GM23248 (cell line): Measurements from ENCODE around the gene MPZL1. TPM values are rescaled to one million over a fixed set of nuclear protein-coding genes. Genes with fewer than 3 reads are reported as not detected.

Source experiments
- DNase-seq: peaks from one replicate; pipeline ENCODE4 v3.0.0-alpha.2; 2015
- H2AFZ ChIP-seq: fragments of 200-600 bp; sonication (generic); 2 replicates; pipeline ENCODE4 v1.6.1; 2016; ENCODE audit warnings: antibody characterized with exemption
- H3F3A ChIP-seq: fragments of 200-600 bp; sonication (generic); 2 replicates; pipeline ENCODE4 v1.6.1; 2016; ENCODE audit warnings: mild to moderate bottlenecking, antibody characterized with exemption, mixed run types; ENCODE audit not compliant: insufficient read depth
- H3K27ac ChIP-seq: fragments of 200-600 bp; sonication (generic); 2 replicates; pipeline ENCODE4 v1.5.1; 2016; ENCODE audit warnings: mild to moderate bottlenecking
- H3K27me3 ChIP-seq: fragments of 200-600 bp; sonication (generic); replicated peaks from 2 replicates; pipeline ENCODE4 v1.6.1; 2016; ENCODE audit warnings: mild to moderate bottlenecking; ENCODE audit not compliant: insufficient read depth
- H3K36me3 ChIP-seq: fragments of 200-600 bp; sonication (generic); 2 replicates; pipeline ENCODE4 v1.6.1; 2016; ENCODE audit warnings: low read depth, mild to moderate bottlenecking
- H3K4me1 ChIP-seq: fragments of 200-600 bp; sonication (generic); 2 replicates; pipeline ENCODE4 v1.6.1; 2016; ENCODE audit warnings: mild to moderate bottlenecking; ENCODE audit not compliant: insufficient read depth
- H3K4me2 ChIP-seq: fragments of 200-600 bp; sonication (generic); one replicate; pipeline ENCODE4 v1.6.1; 2016; ENCODE audit warnings: mild to moderate bottlenecking; ENCODE audit not compliant: unreplicated experiment
- H3K4me3 ChIP-seq: fragments of 200-600 bp; sonication (generic); 2 replicates; pipeline ENCODE4 v1.5.1; 2016; ENCODE audit warnings: mild to moderate bottlenecking
- H3K79me2 ChIP-seq: fragments of 200-600 bp; sonication (generic); 2 replicates; pipeline ENCODE4 v1.6.1; 2016; ENCODE audit warnings: mild to moderate bottlenecking; ENCODE audit not compliant: insufficient read depth
- H3K9ac ChIP-seq: fragments of 200-600 bp; sonication (generic); 2 replicates; pipeline ENCODE4 v1.6.1; 2016; ENCODE audit warnings: mild to moderate bottlenecking
- H3K9me2 ChIP-seq: fragments of 200-600 bp; sonication (generic); 2 replicates; pipeline ENCODE4 v1.6.1; 2016; ENCODE audit warnings: mixed run types, mild to moderate bottlenecking, moderate library complexity; ENCODE audit not compliant: insufficient read depth
- H3K9me3 ChIP-seq: fragments of 200-600 bp; sonication (generic); one replicate; pipeline ENCODE4 v1.6.1; 2017; ENCODE audit warnings: low read depth
- H4K20me1 ChIP-seq: fragments of 200-600 bp; sonication (generic); 2 replicates; pipeline ENCODE4 v1.6.0; 2016; ENCODE audit not compliant: insufficient read depth
- EZH2 ChIP-seq: fragments of 200-600 bp; sonication (generic); IDR thresholded peaks from 2 replicates; pipeline ENCODE4 v1.6.1; 2018; ENCODE audit warnings: antibody characterized with exemption, mild to moderate bottlenecking; ENCODE audit not compliant: insufficient read depth, poor library complexity, severe bottlenecking
- EZH2phosphoT487 ChIP-seq: fragments of 200-600 bp; sonication (generic); IDR thresholded peaks from 2 replicates; pipeline ENCODE4 v1.6.1; 2018; ENCODE audit warnings: antibody characterized with exemption, moderate library complexity, mild to moderate bottlenecking, low read depth; ENCODE audit not compliant: insufficient read depth
- WGBS, 2 experiments: methylation state at CpG; one replicate each; pipeline ENCODE4 v1.1.6; 2015 to 2017; ENCODE audit warnings: low lambda C conversion rate in 2 of 2, low coverage in 1 of 2; ENCODE audit errors: missing lambda C conversion rate in 2 of 2; 5-methylcytosine and 5-hydroxymethylcytosine counted together
- in situ Hi-C: fragments of 300-500 bp; cut with MboI; formaldehyde crosslinking; loops from 2 replicates; pipeline ENCODE4 v1.15.0; 2020
- polyA plus RNA-seq: library from polyadenylated mRNA; unstranded; fragments of >200 nt; fragmentation: Nextera tagmentation; extraction: Ambion mirVana; gene quantifications from 2 replicates; pipeline ENCODE4 v1.2.1, GENCODE V29; 2016
- total RNA-seq: library from RNA; depleted of rRNA; stranded (reverse); fragments of >200 nt; shearing (Covaris generic); gene quantifications from 2 replicates; pipeline ENCODE4 v1.2.3, GENCODE V29; 2014

The MPZL1 gene
- total and polyA plus RNA-seq, 2 experiments from 2014 or later: 144 to 284 TPM

GRCh38 chr1:167679714-167680113 is 42.1 kb upstream of the MPZL1 start:
- Histone ChIP-seq H3K4me2 (no peak overlapping the region), H3K27me3 (no peaks in the 10 kb centered on the region), H3K4me3 (no peak overlapping the region), H3K36me3 (no peaks in the 10 kb centered on the region), H3K4me1 (no peaks in the 10 kb centered on the region), H3K27ac (no peak overlapping the region), H3K9ac (no peak overlapping the region), H3K9me2 (no peaks in the 10 kb centered on the region), H3K79me2 (no peaks in the 10 kb centered on the region), H3K9me3 (no peaks in the 10 kb centered on the region), H4K20me1 (no peaks in the 10 kb centered on the region), H3F3A (no peaks in the 10 kb centered on the region), H2AFZ (no peak overlapping the region)
- TF ChIP-seq EZH2 (no peak), EZH2phosphoT487 (no peak)
- DNase-seq: no peak
- in situ Hi-C loops: loop anchor here (25.0 kb wide), 3 partner anchors 92 to 592 kb away; partner anchors contain the start of genes GPA33 and STYXL2
- WGBS, 2 experiments: 92 to 93% methylated on average over 6 of the region's 6 CpGs

GRCh38 chr1:167681024-167681423 is 40.8 kb upstream of the MPZL1 start:
- no peak for TF ChIP-seq EZH2phosphoT487
- no peak for TF ChIP-seq EZH2
- H4K20me1 ChIP-seq: no peaks in the 10 kb centered on the region
- no peaks in the 10 kb centered on the region for H3K9me3 ChIP-seq
- no peak overlapping the region for H3K9ac ChIP-seq
- H3K27ac ChIP-seq: no peak overlapping the region
- H3K4me2 ChIP-seq: no peak overlapping the region
- in situ Hi-C loops: loop anchor here (25.0 kb wide), 3 partner anchors 94 to 594 kb away; partner anchors contain the start of genes GPA33 and STYXL2
- no peaks in the 10 kb centered on the region for H3K79me2 ChIP-seq
- no peaks in the 10 kb centered on the region for H3K9me2 ChIP-seq
- H3K4me3 ChIP-seq: no peak overlapping the region
- no peaks in the 10 kb centered on the region for H3K36me3 ChIP-seq
- no peak overlapping the region for H2AFZ ChIP-seq
- no peak for DNase-seq
- WGBS, 2 experiments: 44 to 51% methylated on average over 3 of the region's 3 CpGs
- H3K4me1 ChIP-seq: no peaks in the 10 kb centered on the region
- no peaks in the 10 kb centered on the region for H3K27me3 ChIP-seq
- H3F3A ChIP-seq: no peaks in the 10 kb centered on the region

DNA sequence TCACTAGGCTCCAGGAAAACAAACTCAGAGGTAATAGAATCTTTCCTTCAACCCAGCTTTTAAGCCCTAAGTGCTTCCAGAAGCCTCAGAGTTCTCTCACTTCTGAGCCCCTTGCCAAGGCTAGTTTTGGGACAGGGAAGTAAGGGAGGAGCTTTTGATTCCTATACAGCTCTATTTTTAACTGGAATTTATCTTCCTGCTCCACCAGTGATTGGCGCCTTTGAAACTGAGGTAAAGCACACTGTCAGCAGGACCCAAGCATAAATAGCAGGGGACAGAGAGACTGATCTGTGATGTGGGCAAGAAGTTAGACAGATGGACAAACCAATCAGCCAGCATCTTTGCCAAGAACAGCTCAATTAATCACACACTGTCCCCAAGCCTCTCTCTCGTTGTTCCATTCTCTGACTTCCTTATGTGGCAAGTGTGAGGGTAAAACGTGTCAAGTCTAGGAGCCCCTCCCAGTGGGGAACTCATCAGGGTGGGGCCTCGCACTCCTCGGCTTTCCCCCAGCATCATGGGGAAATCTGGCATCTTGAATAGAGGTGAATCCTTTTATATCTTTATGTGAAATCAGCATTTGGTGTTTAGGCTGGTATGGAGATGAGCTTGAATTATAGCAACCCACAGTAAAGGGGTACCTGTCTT is 40.2 kb upstream of the MPZL1 start:
- H3K9me2 ChIP-seq: no peaks in the 10 kb centered on the region
- H4K20me1 ChIP-seq: no peaks in the 10 kb centered on the region
- H3K4me3 ChIP-seq: no peak overlapping the region
- no peak overlapping the region for H3K9ac ChIP-seq
- WGBS, 2 experiments: 25 to 38% methylated on average over 5 of the region's 5 CpGs
- H3K27me3 ChIP-seq: no peaks in the 10 kb centered on the region
- in situ Hi-C loops: loop anchor here (25.0 kb wide), 3 partner anchors 94 to 594 kb away; partner anchors contain the start of genes GPA33 and STYXL2
- H3K4me1 ChIP-seq: no peaks in the 10 kb centered on the region
- no peaks in the 10 kb centered on the region for H3K9me3 ChIP-seq
- H3K4me2 ChIP-seq: no peak overlapping the region
- no peaks in the 10 kb centered on the region for H3F3A ChIP-seq
- H3K79me2 ChIP-seq: no peaks in the 10 kb centered on the region
- DNase-seq: no peak
- H3K36me3 ChIP-seq: no peaks in the 10 kb centered on the region
- H2AFZ ChIP-seq: no peak overlapping the region
- TF ChIP-seq EZH2 (no peak), EZH2phosphoT487 (no peak)
- H3K27ac ChIP-seq: no peak overlapping the region

DNA sequence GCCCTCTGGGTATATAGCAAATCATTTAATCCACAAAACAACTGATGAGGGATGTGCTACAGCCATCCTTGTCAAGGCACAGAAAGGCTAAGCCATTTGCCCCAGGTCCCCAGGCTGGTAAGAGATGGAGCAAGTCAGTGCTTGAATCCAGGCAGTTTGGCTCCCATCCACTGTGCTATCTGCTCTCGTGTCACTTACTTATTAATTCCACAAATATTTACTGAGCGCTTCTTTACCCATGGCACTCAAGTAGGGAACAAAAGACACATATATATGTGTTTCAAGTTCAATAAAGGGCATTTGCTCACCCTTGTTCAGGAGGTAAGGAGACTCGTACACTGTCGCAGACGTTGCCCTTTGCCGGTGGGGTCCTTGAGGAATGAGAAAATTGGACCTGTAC is 38.6 kb upstream of the MPZL1 start:
- in situ Hi-C loops: loop anchor here (25.0 kb wide), 3 partner anchors 96 to 596 kb away; partner anchors contain the start of genes GPA33 and STYXL2
- no peaks in the 10 kb centered on the region for H3K27me3 ChIP-seq
- no peak overlapping the region for H3K9ac ChIP-seq
- no peaks in the 10 kb centered on the region for H3K9me2 ChIP-seq
- H3K79me2 ChIP-seq: no peaks in the 10 kb centered on the region
- no peak overlapping the region for H3K4me2 ChIP-seq
- peaks cover 2% of the 10 kb centered on the region for H3F3A ChIP-seq
- no peak overlapping the region for H3K27ac ChIP-seq
- H4K20me1 ChIP-seq: no peaks in the 10 kb centered on the region
- 85 to 87% methylated on average over 6 of the region's 6 CpGs for WGBS, 2 experiments
- no peaks in the 10 kb centered on the region for H3K36me3 ChIP-seq
- no peaks in the 10 kb centered on the region for H3K4me1 ChIP-seq
- TF ChIP-seq EZH2phosphoT487: no peak
- no peak for TF ChIP-seq EZH2
- H3K4me3 ChIP-seq: no peak overlapping the region
- H2AFZ ChIP-seq: no peak overlapping the region
- no peak for DNase-seq
- H3K9me3 ChIP-seq: no peaks in the 10 kb centered on the region
